NCI-H2029 treated with DMSO at 0.1 percent for 48 hours (cell line): Measurements from ENCODE around the gene CD2AP.
"Not testable (repeated sequence)": the region's sequence is repeated elsewhere in the genome, so short reads cannot be mapped to it uniquely, and the experiment has no call there.

Experiments
- DNase-seq: peaks from one replicate; lab custom pipeline; 2025; lab: John Stamatoyannopoulos, UW

The CD2AP gene

DNA sequence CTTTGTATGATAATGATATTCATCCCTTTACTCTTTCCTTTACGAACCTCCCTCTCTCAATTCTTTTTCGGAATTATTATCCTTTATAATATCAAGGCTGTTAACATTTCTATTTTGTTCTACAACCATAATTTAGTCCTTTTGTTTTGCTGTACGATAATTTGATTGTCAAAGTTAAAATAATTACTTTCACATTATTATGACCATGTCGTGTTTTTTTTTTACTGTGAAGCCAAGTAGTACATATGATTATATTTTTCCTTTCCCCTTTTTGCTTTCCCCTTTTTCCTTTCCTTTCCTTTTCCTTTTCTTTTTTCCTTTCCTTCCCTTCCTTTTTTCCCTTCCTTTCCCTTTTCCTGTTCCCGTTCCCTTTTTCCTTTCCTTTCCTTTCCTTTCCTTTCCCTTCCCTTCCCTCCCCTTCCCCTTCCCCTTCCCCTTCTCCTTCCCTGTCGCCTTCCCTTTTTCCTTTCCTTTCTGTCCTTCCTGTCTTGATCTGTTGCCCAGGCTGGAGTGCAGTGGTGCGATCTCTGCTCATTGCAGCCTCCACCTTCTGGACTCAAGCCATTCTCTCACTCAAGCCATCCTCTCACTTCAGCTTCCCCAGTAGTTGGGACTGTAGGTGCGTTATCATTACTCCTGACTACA lies 19.5 kb downstream of the CD2AP start:
- no peak for DNase-seq

DNA sequence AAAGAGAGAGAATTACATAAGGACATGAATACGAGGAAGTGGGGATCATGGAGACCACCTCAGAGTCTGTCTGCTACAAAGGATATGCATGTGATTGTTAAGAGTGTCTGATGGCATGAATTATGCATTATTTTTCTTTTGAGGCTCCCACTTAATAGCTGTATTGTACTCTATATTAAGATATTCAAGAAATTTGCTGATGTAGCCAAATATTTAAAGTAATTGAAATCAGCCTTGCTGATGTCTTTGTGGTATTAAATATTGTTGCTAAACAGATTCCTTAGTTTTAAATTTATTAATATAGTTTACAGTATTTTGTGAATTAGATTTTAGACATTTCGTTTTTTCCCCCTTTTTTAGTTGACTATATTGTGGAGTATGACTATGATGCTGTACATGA lies 25.3 kb downstream of the CD2AP start:
- no peak for DNase-seq

DNA sequence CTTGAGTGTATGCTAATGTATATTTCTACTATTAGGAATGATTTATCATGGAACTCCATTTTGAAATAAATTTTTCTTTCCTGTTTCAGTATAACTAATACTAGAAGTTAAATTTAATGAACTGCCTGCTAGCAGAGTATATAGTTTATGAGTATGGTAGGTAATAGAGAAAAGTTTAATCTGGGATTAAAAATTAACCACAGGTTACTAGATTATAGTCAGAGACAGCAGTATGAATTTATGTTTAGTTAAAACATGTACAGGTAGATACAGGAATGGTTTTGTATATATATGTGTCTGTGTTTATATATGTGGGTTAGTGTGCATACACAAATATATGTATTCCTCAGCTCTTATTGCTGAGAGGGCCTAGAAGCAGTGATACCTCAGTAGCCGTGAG lies 32.3 kb downstream of the CD2AP start:
- no peak for DNase-seq

DNA sequence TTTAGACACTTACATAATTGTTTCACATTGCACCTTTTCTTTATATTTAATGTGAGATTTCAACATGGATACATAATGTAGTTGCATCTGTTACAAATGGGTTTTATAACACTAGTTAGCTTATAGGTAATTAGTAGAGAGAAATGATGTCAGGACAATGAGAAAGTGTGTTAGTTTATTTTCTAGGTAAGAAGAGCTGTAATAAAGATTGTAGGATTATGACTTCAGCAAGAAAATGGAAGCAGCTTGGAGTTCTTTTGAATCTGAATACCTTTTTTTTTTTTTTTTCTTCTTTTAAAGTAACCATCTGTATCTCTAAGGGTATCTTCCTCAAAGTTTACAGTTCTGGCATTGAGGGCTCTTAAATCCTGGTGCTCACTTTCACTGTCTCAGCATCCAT lies 35.3 kb downstream of the CD2AP start:
- no peak for DNase-seq

DNA sequence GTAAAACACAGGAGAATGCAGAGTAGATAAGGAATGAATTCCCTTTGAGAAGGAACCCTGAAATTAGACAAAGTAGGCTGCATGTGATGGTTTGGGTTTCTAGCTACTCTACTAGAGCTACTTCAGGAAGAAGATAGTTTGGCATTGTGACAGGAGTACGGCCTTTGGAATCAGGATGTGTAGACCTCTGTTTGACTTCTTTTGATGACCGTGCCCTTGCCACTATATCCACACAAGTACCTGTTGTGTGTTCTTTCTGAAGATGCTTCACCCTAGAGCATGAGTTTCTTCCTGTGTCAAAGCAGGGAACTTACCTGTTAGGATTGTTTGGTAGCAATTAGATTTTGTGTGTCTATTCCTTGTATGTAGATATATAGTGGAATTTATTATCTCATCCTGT lies 41.7 kb downstream of the CD2AP start:
- peak; percentile 55 for DNase-seq

DNA sequence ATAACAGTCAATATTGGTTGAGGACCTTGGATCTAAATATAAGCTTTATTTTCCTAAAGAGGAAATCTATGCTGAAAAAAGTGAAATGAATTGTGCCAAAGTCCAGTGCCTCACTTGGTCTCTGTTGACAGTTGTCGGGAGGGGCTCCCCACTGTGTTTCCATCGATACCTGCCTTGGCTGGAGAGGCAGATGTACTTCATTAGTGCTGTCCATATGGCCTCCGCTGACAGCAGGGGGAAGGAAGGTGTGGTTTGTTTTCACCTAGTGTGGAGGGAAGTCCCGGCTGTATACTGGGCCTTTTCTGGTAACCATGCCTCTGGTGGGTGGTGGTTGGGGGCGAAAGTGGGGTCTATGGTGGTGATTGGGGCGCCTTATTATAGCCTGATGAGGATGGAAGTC lies 42.7 kb downstream of the CD2AP start:
- DNase-seq: no peak

DNA sequence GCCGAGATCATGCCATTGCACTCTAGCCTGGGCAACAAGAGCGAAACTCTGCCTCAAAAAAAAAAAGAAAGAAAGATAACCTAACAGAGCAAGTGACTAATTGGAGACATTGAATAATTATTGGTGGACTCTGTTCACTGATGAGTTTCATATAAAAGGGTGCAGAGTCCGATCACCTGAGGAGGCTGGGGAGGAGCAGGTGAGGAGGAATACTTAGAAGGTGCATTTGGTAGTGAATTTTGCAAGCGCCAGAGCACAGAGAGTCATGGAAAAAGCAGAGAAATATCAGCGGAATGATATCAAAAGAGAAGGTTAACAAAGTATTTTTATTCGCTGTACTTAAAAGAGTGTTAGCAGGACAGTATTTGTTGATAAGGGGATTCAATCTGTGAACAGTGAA lies 44.4 kb downstream of the CD2AP start:
- no peak for DNase-seq

DNA sequence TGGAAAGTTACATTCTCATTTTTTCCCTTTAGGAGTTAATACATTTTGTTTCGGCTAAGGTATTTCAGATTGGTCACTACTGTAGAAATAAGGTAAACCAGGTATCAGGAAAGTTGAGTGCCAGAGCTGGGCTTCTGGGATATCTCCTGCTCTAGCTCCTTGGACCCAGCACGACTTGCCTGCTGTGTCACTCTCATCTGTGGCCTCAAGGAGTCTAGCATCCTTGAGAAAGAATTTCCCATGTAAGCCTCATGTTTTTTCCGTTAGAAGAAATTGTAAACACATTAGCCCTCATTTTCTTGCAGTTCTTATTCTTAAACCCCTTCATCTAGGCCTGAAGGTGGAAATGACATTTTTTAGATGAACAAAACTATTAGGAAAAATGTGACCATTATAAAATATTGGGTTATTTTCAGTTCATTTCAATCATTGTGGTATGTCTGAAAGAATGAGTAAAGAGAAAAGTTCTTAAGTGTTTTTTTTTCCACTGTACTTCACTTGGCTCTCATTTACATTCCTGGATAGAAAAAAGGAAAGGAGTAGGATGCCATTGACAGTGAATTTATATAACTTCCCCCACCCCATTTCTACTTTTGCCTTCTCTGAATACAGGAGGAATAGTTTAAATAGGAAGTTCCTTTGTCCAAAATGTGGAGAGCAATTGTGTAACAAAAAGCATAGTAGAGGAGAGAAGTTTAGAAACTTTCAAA lies 46.7 kb downstream of the CD2AP start:
- DNase-seq: no peak

DNA sequence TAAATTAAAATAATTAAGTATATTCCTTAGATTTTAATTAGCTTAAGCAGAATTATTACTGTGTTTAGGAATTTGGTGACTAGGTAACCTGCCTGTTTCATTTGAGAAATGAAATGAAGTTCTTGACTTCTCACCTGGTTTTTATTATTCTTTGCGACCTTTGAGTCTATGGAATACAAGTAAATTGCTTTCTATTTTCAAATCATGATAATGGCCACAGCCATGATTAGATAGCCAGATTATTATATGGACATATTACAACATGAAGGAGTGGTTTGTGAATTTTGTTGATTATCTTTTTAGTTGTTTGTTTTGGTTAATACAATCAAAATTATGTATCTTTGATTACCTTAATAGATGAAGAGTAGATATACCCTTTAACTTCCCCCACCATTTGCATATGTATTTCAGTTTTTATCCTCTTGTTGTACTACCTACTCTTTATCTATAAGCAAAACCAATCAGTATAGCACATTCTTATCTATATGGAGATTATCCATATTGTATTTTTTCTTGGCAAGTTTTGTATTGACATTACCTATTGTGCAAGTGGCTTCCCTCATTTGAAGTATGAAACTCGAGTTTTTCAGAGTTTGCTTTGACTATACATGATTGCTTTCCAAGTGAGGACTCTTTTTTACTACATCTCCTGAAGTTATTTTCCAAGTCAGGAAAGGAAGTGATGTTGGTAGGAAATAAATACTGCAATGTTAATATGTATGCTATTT lies 47.9 kb downstream of the CD2AP start:
- DNase-seq: no peak

DNA sequence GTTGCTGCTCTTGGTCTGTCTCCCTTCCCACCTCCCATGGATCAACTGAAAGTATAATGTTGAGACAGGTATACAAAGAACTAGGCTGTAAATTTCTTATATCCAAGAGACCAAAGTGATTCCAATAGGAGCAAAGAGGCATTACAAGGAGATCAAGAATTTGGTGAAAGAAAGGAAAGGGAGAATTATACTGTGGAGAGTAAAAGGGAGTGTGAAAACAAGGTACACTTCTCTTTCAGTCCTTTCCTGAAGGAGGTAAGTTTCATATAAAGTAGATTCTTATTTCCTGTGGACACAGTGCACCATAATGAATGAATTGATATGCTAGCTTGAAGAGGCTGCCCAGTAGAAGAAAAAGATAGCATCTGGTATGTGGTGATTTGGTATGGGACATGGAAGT lies 49.7 kb downstream of the CD2AP start:
- no peak for DNase-seq

DNA sequence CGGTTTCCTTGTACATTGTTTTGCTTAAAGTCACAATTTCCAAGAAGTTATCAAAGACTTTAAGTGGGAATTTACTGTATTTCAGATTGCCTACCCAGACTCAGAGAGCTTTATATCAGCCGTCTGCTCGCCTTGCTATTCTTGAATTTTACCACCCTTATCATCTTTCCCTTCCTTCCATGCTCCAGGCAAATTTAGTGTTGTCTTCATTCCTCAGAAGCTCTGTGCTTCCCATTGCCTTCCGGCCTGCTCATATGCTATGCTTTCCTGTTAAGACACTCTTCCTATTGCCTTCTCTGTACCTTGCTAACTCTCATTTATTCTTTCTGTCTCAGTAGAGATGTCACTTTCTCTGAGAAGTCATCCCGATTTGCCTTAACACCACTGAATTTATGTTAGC lies 52.1 kb downstream of the CD2AP start:
- no peak for DNase-seq

DNA sequence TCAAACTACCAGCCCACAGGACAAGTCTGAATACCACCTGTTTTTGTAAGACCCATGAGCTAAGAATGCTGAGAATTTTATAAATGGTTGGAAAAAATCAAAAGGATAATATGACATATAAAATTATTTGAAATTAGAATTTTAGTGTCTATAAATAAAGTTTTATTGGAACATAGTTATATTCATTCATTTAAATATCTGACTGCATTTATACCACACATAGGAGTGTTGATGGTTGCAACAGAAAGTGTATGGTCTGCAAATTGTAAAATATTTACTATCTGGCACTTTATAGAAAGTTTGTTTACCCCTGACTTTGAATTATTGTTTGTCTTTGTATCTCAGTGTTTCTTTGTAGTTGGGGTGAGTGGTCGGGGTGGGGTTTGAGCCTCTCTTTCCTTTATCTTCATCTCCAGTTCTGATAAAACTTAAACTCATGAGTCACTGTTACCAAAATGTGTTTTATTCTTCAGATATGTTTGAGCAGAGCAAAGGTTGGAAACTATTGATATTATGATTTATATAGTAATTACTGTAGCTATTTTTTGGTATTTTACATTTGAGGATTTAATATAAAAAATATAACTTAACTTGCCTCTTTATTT lies 55.5 kb downstream of the CD2AP start:
- DNase-seq: no peak

DNA sequence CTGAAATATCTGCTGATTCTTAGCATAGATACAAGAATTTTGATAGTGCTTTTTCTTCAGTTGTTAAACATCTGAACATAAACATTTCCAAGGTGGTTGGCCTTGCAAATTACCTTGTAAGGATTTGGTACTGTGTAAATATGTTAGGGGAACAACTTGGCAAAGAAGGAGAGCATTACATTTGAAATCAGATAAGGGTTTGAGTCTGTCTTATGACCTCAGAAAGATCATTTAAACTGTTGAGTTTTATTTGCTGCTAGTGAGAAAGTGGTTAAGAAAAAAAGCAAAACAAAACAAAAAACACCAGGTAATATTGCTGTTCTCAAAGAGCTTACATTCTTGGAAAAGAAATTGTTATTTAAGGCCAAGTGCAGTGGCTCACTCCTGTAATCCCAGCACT lies 56.5 kb downstream of the CD2AP start:
- DNase-seq: no peak

DNA sequence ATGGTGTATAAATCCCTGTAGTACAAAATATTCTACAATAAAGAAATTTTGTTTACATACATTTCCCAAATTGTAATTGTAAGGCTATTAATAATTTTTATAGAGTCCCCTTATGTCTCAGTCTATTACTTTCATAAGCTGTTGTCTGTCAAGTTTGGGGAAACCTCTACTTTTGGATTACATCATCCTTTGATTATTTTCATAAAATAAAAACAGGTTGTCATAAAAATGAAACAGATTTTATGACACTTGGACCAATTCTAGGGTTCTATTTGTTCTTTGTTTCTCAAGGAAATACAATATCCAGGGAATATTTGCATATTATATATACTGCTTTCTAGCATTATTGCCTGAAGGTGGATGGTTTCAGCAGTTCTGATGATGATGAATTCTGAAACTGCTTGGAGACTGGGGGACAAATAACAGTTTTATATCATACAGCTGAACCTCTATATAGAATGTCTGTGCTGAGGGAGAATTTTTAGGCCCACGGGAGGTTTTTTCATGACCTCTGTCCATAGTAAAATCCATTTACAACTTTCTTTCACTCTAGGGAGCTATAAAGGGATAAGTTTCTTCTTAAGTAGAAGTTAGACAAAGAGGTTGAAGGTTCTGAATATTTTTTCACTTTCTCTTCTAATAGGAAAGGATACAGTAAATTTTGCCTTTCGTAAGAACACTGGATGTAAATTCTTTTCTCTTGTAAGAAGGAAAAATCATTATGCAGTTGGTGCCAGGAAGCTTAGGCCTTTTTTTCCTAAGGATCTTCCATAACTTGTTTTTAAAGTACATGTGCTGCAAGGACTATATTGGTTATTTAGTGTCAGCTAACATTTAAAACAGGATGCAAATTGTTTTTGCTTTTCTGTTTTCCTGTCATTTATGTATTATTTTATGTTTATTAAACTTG lies 58.0 kb downstream of the CD2AP start:
- DNase-seq: no peak

DNA sequence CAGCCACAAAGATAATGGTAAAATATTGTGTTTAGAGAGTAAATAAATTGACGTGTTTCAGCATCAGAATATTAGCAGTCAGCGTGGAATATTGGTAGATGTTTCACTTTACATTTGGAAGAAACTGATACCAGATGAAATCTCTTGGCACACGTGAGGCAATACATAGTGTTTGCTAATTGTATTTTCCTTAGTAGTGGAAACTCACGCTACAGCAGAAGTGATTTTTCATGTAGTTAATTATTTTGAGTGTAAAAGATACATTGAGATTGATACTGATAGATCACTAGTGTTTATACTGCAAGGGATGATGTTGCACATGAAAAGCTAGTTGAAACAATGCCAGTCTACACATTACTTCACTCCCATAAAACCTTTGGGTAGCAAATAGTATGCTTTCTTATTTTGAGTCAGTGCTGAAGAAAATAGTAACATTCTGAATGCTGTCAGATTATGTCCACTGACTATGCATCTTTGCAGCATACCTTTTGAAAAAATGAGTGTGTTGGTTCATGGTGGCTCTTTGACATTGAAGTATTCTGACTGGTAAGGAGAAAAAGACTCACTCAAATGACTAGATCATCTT lies 59.3 kb downstream of the CD2AP start:
- no peak for DNase-seq

DNA sequence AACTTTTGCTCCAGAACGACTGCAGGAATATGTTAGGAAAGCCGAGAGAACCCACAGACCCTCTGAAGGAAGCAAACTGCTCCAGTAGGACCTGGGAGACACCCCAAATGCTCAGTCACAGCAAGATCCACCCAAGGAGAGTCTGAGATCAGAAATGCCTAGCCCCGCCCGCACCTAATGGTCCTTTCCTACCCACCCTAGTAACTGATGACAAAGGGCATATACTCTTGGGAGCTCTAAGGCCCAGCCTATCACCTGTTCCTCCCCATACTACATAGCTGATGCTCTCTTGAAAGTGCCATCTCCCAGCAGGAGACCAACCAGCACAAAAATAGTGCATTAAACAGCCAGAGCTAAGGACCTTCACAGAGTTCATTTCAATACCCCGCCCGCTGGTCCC lies 67.6 kb downstream of the CD2AP start:
- no peak for DNase-seq

DNA sequence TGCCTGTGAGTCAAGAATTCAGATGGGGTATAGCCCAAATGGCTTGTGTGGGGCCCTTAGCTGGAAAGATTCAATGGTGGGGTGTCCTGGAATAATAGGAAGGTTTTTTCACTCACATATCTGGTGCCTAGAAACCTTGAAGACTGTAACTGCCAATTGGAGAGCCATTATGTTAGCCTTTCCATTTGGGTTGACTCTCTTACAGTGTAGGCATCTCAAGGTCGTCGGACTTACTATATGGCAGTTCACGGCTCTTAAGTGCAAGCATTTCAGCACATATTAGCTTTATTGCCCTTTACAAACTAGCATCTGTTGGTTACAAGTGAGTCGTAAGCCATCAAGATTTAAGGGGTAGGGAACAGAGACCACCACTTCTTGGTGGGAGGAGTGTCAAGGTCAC lies 74.1 kb downstream of the CD2AP start:
- no peak for DNase-seq

DNA sequence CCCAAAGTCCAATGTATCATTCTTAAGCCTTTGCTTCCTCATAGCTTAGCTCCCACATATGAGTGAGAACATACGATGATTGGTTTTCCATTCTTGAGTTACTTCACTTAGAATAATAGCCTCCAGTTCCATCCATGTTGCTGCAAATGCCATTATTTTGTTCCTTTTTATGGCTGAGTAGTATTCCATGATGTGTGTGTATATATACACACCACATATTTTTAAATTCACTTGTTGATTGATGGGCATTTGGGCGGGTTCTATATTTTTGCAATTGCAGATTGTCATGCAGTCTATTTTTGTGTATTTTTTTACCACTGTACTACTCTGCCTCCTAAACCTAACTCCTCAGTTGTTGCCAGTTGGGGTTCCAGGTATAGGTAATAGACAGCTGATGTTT lies 74.7 kb downstream of the CD2AP start:
- no peak for DNase-seq

DNA sequence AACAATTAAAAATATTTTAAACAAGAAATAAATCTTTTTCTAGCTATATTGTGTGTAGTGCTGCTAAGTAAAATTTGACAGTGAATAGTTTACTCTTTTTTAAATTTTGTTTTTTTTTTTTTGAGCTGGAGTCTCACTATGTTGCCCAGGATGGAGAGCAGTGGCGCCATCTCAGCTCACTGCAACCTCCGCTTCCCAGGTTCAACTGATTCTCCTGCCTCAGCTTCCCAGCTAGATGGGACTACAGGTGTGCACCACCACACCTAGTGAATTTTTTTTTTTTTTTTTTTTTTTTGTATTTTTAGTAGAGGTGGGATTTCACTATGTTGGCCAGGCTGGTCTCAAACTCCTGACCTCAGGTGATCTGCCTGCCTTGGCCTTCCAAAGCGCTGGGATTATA lies 75.7 kb downstream of the CD2AP start:
- not testable (repeated sequence) for DNase-seq

DNA sequence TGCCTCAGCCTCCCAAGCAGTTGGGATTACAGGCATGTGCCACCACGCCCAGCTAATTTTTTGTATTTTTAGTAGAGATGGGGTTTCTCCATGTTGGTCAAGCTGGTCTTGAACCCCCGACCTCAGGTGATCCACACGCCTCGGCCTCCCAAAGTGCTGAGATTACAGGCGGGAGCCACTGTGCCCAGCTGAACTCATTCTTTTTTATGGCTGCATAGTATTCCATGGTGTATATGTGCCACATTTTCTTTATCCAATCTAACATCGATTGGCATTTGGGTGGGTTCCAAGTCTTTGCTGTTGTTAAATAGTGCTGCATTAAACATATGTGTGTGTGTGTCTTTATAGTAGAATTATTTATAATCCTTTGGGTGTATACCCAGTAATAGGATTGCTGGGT lies 78.9 kb downstream of the CD2AP start:
- DNase-seq: not testable (repeated sequence)

DNA sequence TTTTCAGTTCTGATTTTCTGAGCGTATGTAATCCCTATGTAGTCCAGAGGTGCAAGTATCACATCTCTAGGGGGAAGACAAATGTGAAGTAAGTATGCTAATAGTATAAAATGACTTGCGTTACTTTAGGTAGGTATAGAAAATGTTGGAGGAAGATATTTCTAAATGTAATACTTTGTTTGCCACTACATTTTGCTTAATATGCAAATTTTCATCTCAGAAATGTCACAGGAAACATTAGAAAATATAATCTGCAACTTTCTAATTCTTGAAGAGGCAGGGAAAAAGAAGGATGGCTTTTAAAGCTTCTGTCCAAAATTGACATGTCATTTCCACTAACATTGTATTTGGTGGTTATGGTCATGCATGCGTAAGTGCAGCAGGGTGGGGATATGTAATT lies 85.6 kb downstream of the CD2AP start:
- no peak for DNase-seq

DNA sequence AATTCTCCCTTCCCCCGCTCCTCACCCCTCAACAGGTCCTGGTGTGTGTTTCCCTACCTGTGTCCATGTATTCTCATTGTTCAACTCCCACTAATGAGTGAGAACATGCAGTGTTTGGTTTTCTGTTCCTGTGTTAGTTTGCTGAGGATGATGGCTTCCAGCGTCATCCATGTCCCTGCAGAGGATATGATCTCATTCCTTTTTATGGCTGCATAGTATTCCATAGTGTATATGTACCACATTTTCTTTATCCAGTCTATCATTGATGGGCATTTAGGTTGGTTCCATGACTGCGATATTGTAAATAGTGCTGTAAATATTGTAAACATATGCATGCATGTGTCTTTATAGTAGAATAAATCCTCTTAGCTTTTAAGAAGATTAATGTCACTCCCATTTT lies 89.0 kb downstream of the CD2AP start:
- DNase-seq: not testable (repeated sequence)
